ENCODE data around the gene PAOX.

DNA sequence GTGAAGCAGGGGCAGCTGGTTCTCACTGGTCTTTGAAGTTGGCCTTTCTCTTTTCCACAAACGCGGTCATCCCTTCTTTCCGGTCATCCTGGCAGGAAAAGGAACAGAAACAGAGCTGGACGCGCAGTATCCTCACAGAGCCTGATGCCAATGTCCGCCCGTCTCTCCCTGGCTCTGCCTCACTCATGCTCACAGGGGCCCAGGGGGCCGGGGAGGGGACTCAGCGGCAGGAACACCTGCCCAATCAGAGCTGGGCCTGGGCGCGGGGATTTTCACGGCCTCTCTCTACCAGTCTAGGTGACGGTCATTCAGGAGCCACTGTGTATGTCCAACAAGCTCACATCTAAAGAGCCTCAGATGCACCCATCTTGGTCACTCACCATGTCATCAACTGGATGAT, 16.2 kb upstream of the PAOX start:
- TF ChIP-seq CTCF (IDR thresholded peaks at IDR 0.05; ENCODE audit: low read length) (no peak), EZH2 (IDR thresholded peaks at IDR 0.05; ENCODE audit: borderline replicate concordance, low read length) (no peak)
